DOHH2 (cell line): ENCODE data around the gene CHCHD6.

Experiments
- H3F3A ChIP-seq: fragments of 200-600 bp; sonication (generic), shearing (Covaris generic); 2 replicates; pipeline ENCODE4 v1.6.0; 2016; ENCODE audit warnings: antibody characterized with exemption, mild to moderate bottlenecking; ENCODE audit not compliant: control insufficient read depth, insufficient read depth
- H3K27ac ChIP-seq: fragments of 200-600 bp; sonication (generic); 2 replicates; pipeline ENCODE4 v1.5.1; 2014; ENCODE audit warnings: low read depth, mild to moderate bottlenecking, low read length, moderate library complexity
- H3K27me3 ChIP-seq: fragments of 200-600 bp; sonication (generic); 2 replicates; pipeline ENCODE4 v1.6.1; 2014; ENCODE audit warnings: mild to moderate bottlenecking, low read length, mixed read lengths; ENCODE audit not compliant: control insufficient read depth
- H3K36me3 ChIP-seq: fragments of 200-600 bp; sonication (generic); 2 replicates; pipeline ENCODE4 v1.6.1; 2014; ENCODE audit warnings: mild to moderate bottlenecking, low read length, moderate library complexity, mixed read lengths; ENCODE audit not compliant: control insufficient read depth
- H3K4me1 ChIP-seq: fragments of 200-600 bp; sonication (generic); 2 replicates; pipeline ENCODE4 v1.6.1; 2014; ENCODE audit warnings: mild to moderate bottlenecking, low read length, mixed read lengths; ENCODE audit not compliant: control insufficient read depth
- H3K4me2 ChIP-seq: fragments of 200-600 bp; sonication (generic); 2 replicates; pipeline ENCODE4 v1.6.0; 2014; ENCODE audit warnings: mild to moderate bottlenecking, low read length, moderate library complexity
- H3K4me3 ChIP-seq: fragments of 200-600 bp; sonication (generic); 2 replicates; pipeline ENCODE4 v1.5.1; 2014; ENCODE audit warnings: mild to moderate bottlenecking, low read length, mixed read lengths
- H3K79me2 ChIP-seq: fragments of 200-600 bp; sonication (generic); 2 replicates; pipeline ENCODE4 v1.6.1; 2014; ENCODE audit warnings: mild to moderate bottlenecking, low read length, mixed read lengths; ENCODE audit not compliant: control insufficient read depth
- H3K9me2 ChIP-seq: fragments of 200-600 bp; sonication (generic); replicated peaks from 2 replicates; pipeline ENCODE4 v1.6.1; 2014; ENCODE audit warnings: mild to moderate bottlenecking, low read length, mixed read lengths; ENCODE audit not compliant: control insufficient read depth
- H3K9me3 ChIP-seq: fragments of 200-600 bp; sonication (generic); 2 replicates; pipeline ENCODE4 v1.6.1; 2014; ENCODE audit warnings: antibody characterized with exemption, low read length, mixed read lengths; ENCODE audit not compliant: control insufficient read depth, insufficient read depth
- H4K20me1 ChIP-seq: fragments of 200-600 bp; sonication (generic); 2 replicates; pipeline ENCODE4 v1.6.0; 2014; ENCODE audit warnings: low read depth, mild to moderate bottlenecking, antibody characterized with exemption, low read length, moderate library complexity; ENCODE audit not compliant: control insufficient read depth, insufficient read depth
- CTCF ChIP-seq: fragments of 200-600 bp; sonication (generic); IDR thresholded peaks from one replicate; pipeline ENCODE4 v1.5.1; 2014; ENCODE audit warnings: antibody characterized with exemption, mild to moderate bottlenecking, low read depth, low read length; ENCODE audit not compliant: poor library complexity, severe bottlenecking
- EZH2phosphoT487 ChIP-seq: fragments of 200-600 bp; sonication (generic); IDR thresholded peaks from 2 replicates; pipeline ENCODE4 v1.6.1; 2017; ENCODE audit warnings: borderline replicate concordance, mild to moderate bottlenecking, antibody characterized with exemption, low read length, moderate library complexity, mixed read lengths

CHCHD6 gene

GRCh38 chr3:126935756-126936509, 231.9 kb downstream of the CHCHD6 start:
- Histone ChIP-seq H3K27ac (no peak overlapping the region), H3F3A (no peaks in the 10 kb centered on the region), H4K20me1 (0 out of 2 replicates have a peak, but pooled peaks cover 2% of the 10 kb centered on the region), H3K27me3 (no peaks in the 10 kb centered on the region), H3K9me2 (no peaks in the 10 kb centered on the region), H3K79me2 (no peaks in the 10 kb centered on the region), H3K4me2 (no peak overlapping the region), H3K4me1 (no peaks in the 10 kb centered on the region), H3K4me3 (no peak overlapping the region), H3K9me3 (no peaks in the 10 kb centered on the region), H3K36me3 (no peaks in the 10 kb centered on the region)
- TF ChIP-seq EZH2phosphoT487, result no peak
- TF ChIP-seq CTCF, result no peak

GRCh38 chr3:126936853-126937425, 232.9 kb downstream of the CHCHD6 start:
- Histone ChIP-seq H3K79me2 (no peaks in the 10 kb centered on the region), H4K20me1 (0 out of 2 replicates have a peak, but pooled peaks cover 2% of the 10 kb centered on the region), H3K9me3 (no peaks in the 10 kb centered on the region), H3K36me3 (no peaks in the 10 kb centered on the region), H3K4me3 (no peak overlapping the region), H3K4me2 (no peak overlapping the region), H3K4me1 (no peaks in the 10 kb centered on the region), H3K27me3 (no peaks in the 10 kb centered on the region), H3F3A (no peaks in the 10 kb centered on the region), H3K9me2 (no peaks in the 10 kb centered on the region), H3K27ac (no peak overlapping the region)
- TF ChIP-seq CTCF (no peak), EZH2phosphoT487 (no peak)

GRCh38 chr3:126937533-126937932, 233.5 kb downstream of the CHCHD6 start:
- H3F3A ChIP-seq, result no peaks in the 10 kb centered on the region
- no peaks in the 10 kb centered on the region for H3K9me3 ChIP-seq
- no peaks in the 10 kb centered on the region for H3K79me2 ChIP-seq
- H3K4me3 ChIP-seq, result no peak overlapping the region
- TF ChIP-seq CTCF, result no peak
- no peak for TF ChIP-seq EZH2phosphoT487
- H3K27me3 ChIP-seq, result no peaks in the 10 kb centered on the region
- 0 out of 2 replicates have a peak, but pooled peaks cover 2% of the 10 kb centered on the region for H4K20me1 ChIP-seq
- H3K9me2 ChIP-seq, result no peaks in the 10 kb centered on the region
- no peaks in the 10 kb centered on the region for H3K4me1 ChIP-seq
- no peaks in the 10 kb centered on the region for H3K36me3 ChIP-seq
- no peak overlapping the region for H3K4me2 ChIP-seq
- no peak overlapping the region for H3K27ac ChIP-seq
